Breast epithelium (tissue), 3 donors: ENCODE results near the gene HMCN2.

ENCODE experiments used
- POLR2A ChIP-seq: fragments of 450-650 bp; IDR thresholded peaks from one replicate; pipeline ENCODE4 v1.6.1; 2016; ENCODE audit warnings: antibody characterized with exemption, mild to moderate bottlenecking, moderate library complexity
- TF ChIP-seq, protein P1 (sequence below), 3 donors: fragments of 450-650 bp; IDR thresholded peaks; one replicate each; pipeline ENCODE4 v1.5.1; 2016 to 2017; ENCODE audit warnings: antibody characterized with exemption in 3 of 3, mild to moderate bottlenecking in 3 of 3, moderate library complexity in 3 of 3

DNA sequence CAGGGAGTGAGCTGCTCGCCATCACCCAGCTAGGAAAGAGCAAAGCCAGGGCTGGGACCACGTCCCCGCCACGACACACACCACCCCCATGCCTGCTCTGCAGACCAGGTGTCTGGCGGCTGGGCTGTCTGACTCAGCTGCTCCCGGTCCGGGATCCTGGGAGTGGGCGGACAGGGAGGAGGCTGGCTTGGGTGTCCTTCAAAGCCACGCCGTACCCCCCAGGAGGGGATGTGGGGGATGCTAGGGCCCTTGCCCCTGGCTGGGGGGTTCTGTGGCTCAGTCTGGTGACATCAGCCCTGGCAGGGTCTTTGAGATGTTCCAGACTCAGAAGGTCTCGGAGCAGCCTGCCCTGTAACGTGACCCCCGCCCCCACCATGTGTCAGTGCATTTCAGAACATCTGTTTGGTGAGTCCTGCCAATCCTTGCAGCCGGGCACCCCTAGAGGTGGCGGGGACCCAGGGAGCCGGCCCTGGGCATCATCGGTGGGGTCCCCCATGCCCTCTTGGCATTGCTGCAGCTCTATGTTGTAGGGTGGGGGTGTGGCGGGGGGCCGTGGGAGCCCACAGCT, 62.3 kb downstream of the HMCN2 start:
- TF ChIP-seq POLR2A = no peak
- TF ChIP-seq, protein P1, sequence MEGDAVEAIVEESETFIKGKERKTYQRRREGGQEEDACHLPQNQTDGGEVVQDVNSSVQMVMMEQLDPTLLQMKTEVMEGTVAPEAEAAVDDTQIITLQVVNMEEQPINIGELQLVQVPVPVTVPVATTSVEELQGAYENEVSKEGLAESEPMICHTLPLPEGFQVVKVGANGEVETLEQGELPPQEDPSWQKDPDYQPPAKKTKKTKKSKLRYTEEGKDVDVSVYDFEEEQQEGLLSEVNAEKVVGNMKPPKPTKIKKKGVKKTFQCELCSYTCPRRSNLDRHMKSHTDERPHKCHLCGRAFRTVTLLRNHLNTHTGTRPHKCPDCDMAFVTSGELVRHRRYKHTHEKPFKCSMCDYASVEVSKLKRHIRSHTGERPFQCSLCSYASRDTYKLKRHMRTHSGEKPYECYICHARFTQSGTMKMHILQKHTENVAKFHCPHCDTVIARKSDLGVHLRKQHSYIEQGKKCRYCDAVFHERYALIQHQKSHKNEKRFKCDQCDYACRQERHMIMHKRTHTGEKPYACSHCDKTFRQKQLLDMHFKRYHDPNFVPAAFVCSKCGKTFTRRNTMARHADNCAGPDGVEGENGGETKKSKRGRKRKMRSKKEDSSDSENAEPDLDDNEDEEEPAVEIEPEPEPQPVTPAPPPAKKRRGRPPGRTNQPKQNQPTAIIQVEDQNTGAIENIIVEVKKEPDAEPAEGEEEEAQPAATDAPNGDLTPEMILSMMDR (IDR thresholded peaks at IDR 0.05) = no peak
